Right hindlimb (tissue), 1 donor: ENCODE measurements around the gene CEP43.

Experiments
- DNase-seq: peaks from one replicate; pipeline ENCODE4 v3.0.0-alpha.2; 2018

The CEP43 gene

GRCh38 chr6:166969390-166970002 lies 29.7 kb upstream of the CEP43 start:
- DNase-seq, result no peak

- no peak for DNase-seq
Measured at GRCh38 chr6:166970091-166970490, 29.1 kb upstream of the CEP43 start.

- DNase-seq, result no peak
Measured at GRCh38 chr6:166970776-166971175, 28.4 kb upstream of the CEP43 start.

GRCh38 chr6:166971271-166971670 lies 27.9 kb upstream of the CEP43 start:
- no peak for DNase-seq

- DNase-seq, result no peak
Measured at GRCh38 chr6:166972101-166972500, 27.1 kb upstream of the CEP43 start.

- DNase-seq, result no peak
Measured at GRCh38 chr6:166976636-166977035, 22.6 kb upstream of the CEP43 start.

GRCh38 chr6:166977621-166978525 lies 21.3 kb upstream of the CEP43 start:
- DNase-seq, result no peak

GRCh38 chr6:166980738-166981137 lies 18.5 kb upstream of the CEP43 start:
- DNase-seq, result no peak

- DNase-seq, result no peak
Measured at GRCh38 chr6:166987448-166987847, 11.7 kb upstream of the CEP43 start.

GRCh38 chr6:166987930-166988329 lies 11.3 kb upstream of the CEP43 start:
- DNase-seq, result no peak

GRCh38 chr6:166988674-166989201 lies 10.5 kb upstream of the CEP43 start:
- no peak for DNase-seq

- DNase-seq, result no peak
Measured at GRCh38 chr6:166989427-166990032, 9.7 kb upstream of the CEP43 start.

- no peak for DNase-seq
Measured at GRCh38 chr6:166996406-166996805, 2.8 kb upstream of the CEP43 start.

- no peak for DNase-seq
Measured at GRCh38 chr6:166997348-166997747, 1.8 kb upstream of the CEP43 start.

- DNase-seq, result peak; percentile 68
Measured at GRCh38 chr6:166997768-166998255, 1.4 kb upstream of the CEP43 start.

GRCh38 chr6:166998256-166999144 lies 697 bp upstream of the CEP43 start:
- DNase-seq, result no peak

GRCh38 chr6:166999884-167000253 lies 672 bp downstream of the CEP43 start:
- no peak for DNase-seq

GRCh38 chr6:167000759-167001158 lies 1.6 kb downstream of the CEP43 start:
- no peak for DNase-seq

GRCh38 chr6:167005350-167006159 lies 6.4 kb downstream of the CEP43 start:
- DNase-seq, result no peak

GRCh38 chr6:167007985-167008384 lies 8.8 kb downstream of the CEP43 start:
- no peak for DNase-seq

GRCh38 chr6:167013067-167013466 lies 13.9 kb downstream of the CEP43 start:
- DNase-seq, result no peak

GRCh38 chr6:167013946-167014345 lies 14.7 kb downstream of the CEP43 start:
- DNase-seq, result no peak
